WTC11 (cell line): ENCODE results near the gene NSD1. TPM values are rescaled to one million over a fixed set of nuclear protein-coding genes. Genes with fewer than 3 reads are reported as not detected.

ENCODE experiments used
- ATF6 ChIP-seq: sonication (generic); formaldehyde crosslinking; IDR thresholded peaks from 2 replicates; pipeline ENCODE4 v1.8.1; 2023; ENCODE audit warnings: mild to moderate bottlenecking, missing genetic modification reagents
- CDX4 ChIP-seq: fragments of 250-450 bp; sonication (Bioruptor Pico); IDR thresholded peaks from 2 replicates; pipeline ENCODE4 v1.9.0; 2021; ENCODE audit warnings: moderate library complexity, mild to moderate bottlenecking, inconsistent platforms, borderline replicate concordance
- CREB1 ChIP-seq: sonication (generic); formaldehyde crosslinking; IDR thresholded peaks from 2 replicates; pipeline ENCODE4 v1.8.0; 2023; ENCODE audit warnings: mild to moderate bottlenecking, missing genetic modification reagents
- CREM ChIP-seq: sonication (generic); formaldehyde crosslinking; IDR thresholded peaks from 2 replicates; pipeline ENCODE4 v1.8.1; 2022; ENCODE audit warnings: mild to moderate bottlenecking, missing genetic modification reagents, moderate library complexity
- ELF4 ChIP-seq: sonication (generic); formaldehyde crosslinking; IDR thresholded peaks from 2 replicates; pipeline ENCODE4 v1.8.1; 2022; ENCODE audit warnings: low read depth, mild to moderate bottlenecking, moderate library complexity, missing genetic modification reagents
- EMX1 ChIP-seq: fragments of 250-450 bp; sonication (Bioruptor Pico); IDR thresholded peaks from 2 replicates; pipeline ENCODE4 v1.8.0; 2021; ENCODE audit warnings: mild to moderate bottlenecking
- ETV6 ChIP-seq: sonication (generic); formaldehyde crosslinking; IDR thresholded peaks from 2 replicates; pipeline ENCODE4 v1.8.1; 2022; ENCODE audit warnings: mild to moderate bottlenecking, missing genetic modification reagents
- FOXJ3 ChIP-seq: sonication (generic); formaldehyde crosslinking; IDR thresholded peaks from 2 replicates; pipeline ENCODE4 v1.9.0; 2021; ENCODE audit warnings: missing genetic modification reagents, mild to moderate bottlenecking, borderline replicate concordance
- FOXP1 ChIP-seq: sonication (generic); formaldehyde crosslinking; IDR thresholded peaks from 2 replicates; pipeline ENCODE4 v1.8.0; 2022; ENCODE audit warnings: missing genetic modification reagents, mild to moderate bottlenecking, moderate library complexity, borderline replicate concordance
- GABPB1 ChIP-seq: sonication (generic); formaldehyde crosslinking; IDR thresholded peaks from 2 replicates; pipeline ENCODE4 v1.8.1; 2023; ENCODE audit warnings: mild to moderate bottlenecking, missing genetic modification reagents
- MXD4 ChIP-seq: fragments of 250-450 bp; sonication (Bioruptor Pico); IDR thresholded peaks from 2 replicates; pipeline ENCODE4 v1.8.0; 2021; ENCODE audit warnings: mild to moderate bottlenecking, moderate library complexity, borderline replicate concordance
- MYBL2 ChIP-seq: sonication (generic); formaldehyde crosslinking; IDR thresholded peaks from 2 replicates; pipeline ENCODE4 v1.8.1; 2023; ENCODE audit warnings: mild to moderate bottlenecking, moderate library complexity, missing genetic modification reagents
- NFYB ChIP-seq: sonication (generic); formaldehyde crosslinking; conservative IDR thresholded peaks from 2 replicates; pipeline ENCODE4 v1.8.0; 2022; ENCODE audit warnings: low read depth, missing genetic modification reagents
- NR1H2 ChIP-seq: sonication (generic); formaldehyde crosslinking; IDR thresholded peaks from 2 replicates; pipeline ENCODE4 v1.9.0; 2021; ENCODE audit warnings: mild to moderate bottlenecking, moderate library complexity, missing genetic modification reagents
- NR2C2 ChIP-seq: sonication (generic); formaldehyde crosslinking; IDR thresholded peaks from 2 replicates; pipeline ENCODE4 v1.8.0; 2022; ENCODE audit warnings: mild to moderate bottlenecking, missing genetic modification reagents
- NR3C1 ChIP-seq: sonication (generic); formaldehyde crosslinking; conservative IDR thresholded peaks from 2 replicates; pipeline ENCODE4 v1.8.1; 2023; ENCODE audit warnings: low read depth, mild to moderate bottlenecking, missing genetic modification reagents
- OVOL2 ChIP-seq: fragments of 250-450 bp; sonication (Bioruptor Pico); IDR thresholded peaks from 2 replicates; pipeline ENCODE4 v1.9.0; 2021; ENCODE audit warnings: mild to moderate bottlenecking, borderline replicate concordance
- PRDM15 ChIP-seq: sonication (generic); formaldehyde crosslinking; IDR thresholded peaks from 2 replicates; pipeline ENCODE4 v1.8.0; 2022; ENCODE audit warnings: missing genetic modification reagents
- RELA ChIP-seq: sonication (generic); formaldehyde crosslinking; IDR thresholded peaks from 2 replicates; pipeline ENCODE4 v1.8.1; 2022; ENCODE audit warnings: missing genetic modification reagents, mild to moderate bottlenecking, borderline replicate concordance
- SMAD3 ChIP-seq: sonication (generic); formaldehyde crosslinking; IDR thresholded peaks from 2 replicates; pipeline ENCODE4 v1.8.0; 2022; ENCODE audit warnings: missing genetic modification reagents, mild to moderate bottlenecking, borderline replicate concordance
- SMAD4 ChIP-seq: sonication (generic); formaldehyde crosslinking; IDR thresholded peaks from 2 replicates; pipeline ENCODE4 v1.8.0; 2022; ENCODE audit warnings: mild to moderate bottlenecking, missing genetic modification reagents
- SP1 ChIP-seq: sonication (generic); formaldehyde crosslinking; conservative IDR thresholded peaks from 2 replicates; pipeline ENCODE4 v1.8.1; 2022; ENCODE audit warnings: missing genetic modification reagents
- TCF7 ChIP-seq: sonication (generic); formaldehyde crosslinking; IDR thresholded peaks from 2 replicates; pipeline ENCODE4 v1.8.0; 2022; ENCODE audit warnings: mild to moderate bottlenecking, low read depth, missing genetic modification reagents, moderate library complexity
- TEAD1 ChIP-seq: sonication (generic); formaldehyde crosslinking; IDR thresholded peaks from 2 replicates; pipeline ENCODE4 v1.8.0; 2022; ENCODE audit warnings: mild to moderate bottlenecking, missing genetic modification reagents
- TEAD4 ChIP-seq: sonication (generic); formaldehyde crosslinking; IDR thresholded peaks from 2 replicates; pipeline ENCODE4 v1.8.0; 2022; ENCODE audit warnings: mild to moderate bottlenecking, missing genetic modification reagents
- TP53 ChIP-seq: sonication (generic); formaldehyde crosslinking; IDR thresholded peaks from 2 replicates; pipeline ENCODE4 v1.8.1; 2023; ENCODE audit warnings: mild to moderate bottlenecking, missing genetic modification reagents
- ZNF219 ChIP-seq: sonication (generic); formaldehyde crosslinking; IDR thresholded peaks from 2 replicates; pipeline ENCODE4 v1.8.0; 2023; ENCODE audit warnings: missing genetic modification reagents, mild to moderate bottlenecking, borderline replicate concordance
- ZNF232 ChIP-seq: sonication (generic); formaldehyde crosslinking; IDR thresholded peaks from 2 replicates; pipeline ENCODE4 v1.8.0; 2022; ENCODE audit warnings: mild to moderate bottlenecking, missing genetic modification reagents
- ZNF281 ChIP-seq: sonication (generic); formaldehyde crosslinking; IDR thresholded peaks from 2 replicates; pipeline ENCODE4 v1.8.0; 2023; ENCODE audit warnings: mild to moderate bottlenecking, missing genetic modification reagents
- ZNF671 ChIP-seq: fragments of 250-450 bp; sonication (Bioruptor Pico); IDR thresholded peaks from 2 replicates; pipeline ENCODE4 v1.8.0; 2021; ENCODE audit warnings: mild to moderate bottlenecking
- total RNA-seq: library from RNA; stranded (reverse); gene quantifications from 3 replicates; pipeline ENCODE4 v1.2.3, GENCODE V29; 2021
- TF ChIP-seq, protein P1 (sequence below): sonication (generic); formaldehyde crosslinking; IDR thresholded peaks from 2 replicates; pipeline ENCODE4 v1.8.0; 2022; ENCODE audit warnings: mild to moderate bottlenecking, missing genetic modification reagents

Gene NSD1
- total RNA-seq, 1 experiment from 2014 or later, result 148 TPM

GRCh38 chr5:177116631-177117373, 16.8 kb upstream of the NSD1 start (continued):
- TF ChIP-seq ATF6 (CRISPR knock-in tag) (no peak), GABPB1 (CRISPR knock-in tag) (no peak), MYBL2 (CRISPR knock-in tag) (peak; percentile 90), SMAD4 (peak; percentile 92), ZNF671 (no peak), OVOL2 (CRISPR knock-in tag) (no peak), ZNF232 (CRISPR knock-in tag) (peak; percentile 97), TP53 (CRISPR knock-in tag) (peak; percentile 96), CREB1 (CRISPR knock-in tag) (peak; percentile 85), CDX4 (no peak), PRDM15 (CRISPR knock-in tag) (peak; percentile 79), TEAD4 (CRISPR knock-in tag) (peak; percentile 97), RELA (CRISPR knock-in tag) (peak; percentile 98), EMX1 (no peak), NFYB (CRISPR knock-in tag) (peak; percentile 99), TCF7 (peak; percentile 92), ETV6 (peak; percentile 99), FOXP1 (CRISPR knock-in tag) (peak; percentile 98), NR1H2 (0 out of 2 replicates have a peak, but pooled peaks have one; percentile 37), ELF4 (peak; percentile 71; the same call in 1 of the 2 replicates), CREM (CRISPR knock-in tag) (peak; percentile 71; the same call in 1 of the 2 replicates), TEAD1 (CRISPR knock-in tag) (peak; percentile 99), MXD4 (CRISPR knock-in tag) (no peak), ZNF281 (CRISPR knock-in tag) (peak; percentile 93), SP1 (CRISPR knock-in tag) (peak; percentile 76), NR3C1 (CRISPR knock-in tag) (no peak), ZNF219 (CRISPR knock-in tag) (peak; percentile 94), SMAD3 (CRISPR knock-in tag) (peak; percentile 97), FOXJ3 (CRISPR knock-in tag) (no peak), NR2C2 (CRISPR knock-in tag) (peak; percentile 73)
- TF ChIP-seq, protein P1, sequence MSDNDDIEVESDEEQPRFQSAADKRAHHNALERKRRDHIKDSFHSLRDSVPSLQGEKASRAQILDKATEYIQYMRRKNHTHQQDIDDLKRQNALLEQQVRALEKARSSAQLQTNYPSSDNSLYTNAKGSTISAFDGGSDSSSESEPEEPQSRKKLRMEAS, result peak; percentile 100
